ENCODE data around the gene CFAP52.

CFAP52 gene

GRCh38 chr17:9553181-9553580 lies 23.3 kb upstream of the CFAP52 start:
- Histone ChIP-seq H3K27ac (ENCODE audit: extremely low read depth, low read depth, low read length) (no peak overlapping the region), H3K36me3 (ENCODE audit: control insufficient read depth in 2 of 2, insufficient read depth in 1 of 2, low read length in 2 of 2) (no peaks in the 10 kb centered on the region; a peak in 1 of 3 replicates), H3K9me3 (ENCODE audit: control insufficient read depth, insufficient read depth, low read depth, low read length) (no peaks in the 10 kb centered on the region), H3K4me3 (ENCODE audit: low read depth, low read length) (no peak overlapping the region), H3K4me1 (ENCODE audit: control insufficient read depth, insufficient read depth, low read length) (peaks cover 2% of the 10 kb centered on the region; the same call in 1 of the 2 replicates)
- POLR2A ChIA-PET, result no interaction called here
- CTCF ChIA-PET, result interaction anchor here (0.7 to 2.3 kb wide), 6 partner anchors 15 to 665 kb away, joined by 3 to 11 read pairs (median 4); no protein-coding TSS in a partner anchor
- TF ChIP-seq ZNF292 (tag by site-specific recombination; IDR thresholded peaks at IDR 0.05; ENCODE audit: borderline replicate concordance, low read depth), result no peak
- no peak for TF ChIP-seq YY2 (tag by site-specific recombination; IDR thresholded peaks at IDR 0.05)
- no peak for TF ChIP-seq ZNF791 (tag by site-specific recombination; IDR thresholded peaks at IDR 0.05)
- no peak for TF ChIP-seq SP3 (tag by site-specific recombination; IDR thresholded peaks at IDR 0.05)
- TF ChIP-seq ZNF354C (tag by site-specific recombination; IDR thresholded peaks at IDR 0.05; ENCODE audit: borderline replicate concordance, low read depth), result no peak
- TF ChIP-seq MZF1 (tag by site-specific recombination; IDR thresholded peaks at IDR 0.05; ENCODE audit: borderline replicate concordance), result no peak
- TF ChIP-seq KLF7 (tag by site-specific recombination; IDR thresholded peaks at IDR 0.05; ENCODE audit: borderline replicate concordance), result no peak
- no peak for TF ChIP-seq ZNF776 (tag by site-specific recombination; IDR thresholded peaks at IDR 0.05; ENCODE audit: borderline replicate concordance)
- TF ChIP-seq INSM2 (tag by site-specific recombination; IDR thresholded peaks at IDR 0.05), result no peak
- no peak for TF ChIP-seq ZNF677 (tag by site-specific recombination; IDR thresholded peaks at IDR 0.05)
- no peak for TF ChIP-seq ZNF114 (tag by site-specific recombination; IDR thresholded peaks at IDR 0.05)
- TF ChIP-seq ZNF544 (tag by site-specific recombination; IDR thresholded peaks at IDR 0.05), result no peak
- no peak for TF ChIP-seq ZNF704 (tag by site-specific recombination; IDR thresholded peaks at IDR 0.05)

GRCh38 chr17:9553596-9553995 lies 22.8 kb upstream of the CFAP52 start:
- CTCF ChIA-PET, result interaction anchor here (0.7 to 2.3 kb wide), 6 partner anchors 15 to 666 kb away, joined by 3 to 11 read pairs (median 4); partner anchors contain the start of gene STX8
- no peak for TF ChIP-seq ZNF585B (tag by site-specific recombination; IDR thresholded peaks at IDR 0.05)
- TF ChIP-seq HIC1 (tag by site-specific recombination; IDR thresholded peaks at IDR 0.05), result no peak
- TF ChIP-seq PATZ1 (tag by site-specific recombination; IDR thresholded peaks at IDR 0.05), result no peak
- TF ChIP-seq ZNF670 (tag by site-specific recombination; IDR thresholded peaks at IDR 0.05; ENCODE audit: low read depth), result no peak
- TF ChIP-seq ZNF530 (tag by site-specific recombination; IDR thresholded peaks at IDR 0.05; ENCODE audit: low read depth), result no peak
- TF ChIP-seq ZNF248 (tag by site-specific recombination; IDR thresholded peaks at IDR 0.05), result no peak
- no peak for TF ChIP-seq ZNF398 (tag by site-specific recombination; IDR thresholded peaks at IDR 0.05)
- TF ChIP-seq TRIM28 (IDR thresholded peaks at IDR 0.05; ENCODE audit: borderline replicate concordance, low read length), result no peak
- no peak for TF ChIP-seq RBAK (tag by site-specific recombination; IDR thresholded peaks at IDR 0.05)
- no peak for TF ChIP-seq TSHZ1 (tag by site-specific recombination; IDR thresholded peaks at IDR 0.05; ENCODE audit: borderline replicate concordance)

More at GRCh38 chr17:9553596-9553995, 22.8 kb upstream of the CFAP52 start:
- POLR2A ChIA-PET, result no interaction called here
- peaks cover 2% of the 10 kb centered on the region; the same call in 1 of the 2 replicates for H3K4me1 ChIP-seq (ENCODE audit: control insufficient read depth, insufficient read depth, low read length)
- H3K9me3 ChIP-seq (ENCODE audit: control insufficient read depth, insufficient read depth, low read depth, low read length), result no peaks in the 10 kb centered on the region
- no peak overlapping the region for H3K4me3 ChIP-seq (ENCODE audit: low read depth, low read length)
- H3K36me3 ChIP-seq (ENCODE audit: control insufficient read depth in 2 of 2, insufficient read depth in 1 of 2, low read length in 2 of 2), result no peaks in the 10 kb centered on the region; a peak in 1 of 3 replicates
- H3K27ac ChIP-seq (ENCODE audit: extremely low read depth, low read depth, low read length), result no peak overlapping the region

Data from HEK293 (cell line).